Activated CD4-positive, CD25-positive, alpha-beta regulatory T cell treated with anti-CD3 and anti-CD28 coated beads, Interleukin-2, amount 50 U/mL, for 16 hours (primary cell): ENCODE measurements around the gene GLI3.

Experiments used
- DNase-seq: peaks from one replicate; pipeline ENCODE4 v3.0.0-alpha.2; 2020; ENCODE audit warnings: low read depth, low spot score

Gene GLI3

DNA sequence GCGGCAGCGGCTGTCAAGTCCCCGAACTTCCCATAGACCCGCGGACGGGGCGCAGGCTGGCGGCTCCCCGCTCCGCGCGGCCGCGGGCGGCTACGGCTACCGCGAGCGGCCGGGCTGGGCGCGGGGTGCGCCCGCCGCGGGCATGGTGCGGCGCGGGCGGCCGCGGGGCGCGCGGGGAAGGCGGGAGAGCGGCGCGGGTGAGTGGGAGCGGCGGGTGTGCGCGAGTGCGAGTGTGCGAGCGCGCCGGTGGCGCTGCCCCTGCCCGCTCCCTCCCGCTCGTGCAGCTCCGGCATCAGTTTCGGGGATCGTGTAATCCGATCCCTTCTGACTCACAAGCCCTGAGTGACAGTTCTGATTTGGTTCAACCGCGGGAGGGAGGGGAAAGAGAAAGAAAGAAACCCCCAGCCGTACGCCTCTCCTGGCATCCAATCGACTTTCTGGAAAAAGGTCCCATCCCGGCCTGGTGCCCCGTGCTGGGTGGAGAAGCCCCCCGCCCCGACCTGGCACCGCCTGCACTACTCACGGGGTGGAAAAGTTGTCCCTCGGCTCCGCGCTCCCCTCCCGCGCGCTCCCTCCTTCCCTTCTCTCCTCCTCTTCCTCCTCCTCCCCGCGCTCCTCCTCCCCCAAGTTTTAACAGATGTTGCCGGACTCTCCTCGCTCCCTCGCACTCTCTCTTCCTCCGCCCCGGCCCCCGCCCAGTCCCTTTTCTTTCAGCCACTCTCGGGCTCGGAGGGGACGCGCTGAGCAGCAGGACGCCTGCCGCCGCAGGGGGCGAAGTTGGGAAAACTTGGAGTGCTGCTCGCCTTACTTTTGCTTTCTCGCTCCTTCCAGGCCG lies at the start of gene GLI3:
GLI3 (minus strand) TSS at position 234 of the 835 bp plus-strand sequence. CDS start 13,956 bp downstream, outside the sequence.
- DNase-seq, result no peak

DNA sequence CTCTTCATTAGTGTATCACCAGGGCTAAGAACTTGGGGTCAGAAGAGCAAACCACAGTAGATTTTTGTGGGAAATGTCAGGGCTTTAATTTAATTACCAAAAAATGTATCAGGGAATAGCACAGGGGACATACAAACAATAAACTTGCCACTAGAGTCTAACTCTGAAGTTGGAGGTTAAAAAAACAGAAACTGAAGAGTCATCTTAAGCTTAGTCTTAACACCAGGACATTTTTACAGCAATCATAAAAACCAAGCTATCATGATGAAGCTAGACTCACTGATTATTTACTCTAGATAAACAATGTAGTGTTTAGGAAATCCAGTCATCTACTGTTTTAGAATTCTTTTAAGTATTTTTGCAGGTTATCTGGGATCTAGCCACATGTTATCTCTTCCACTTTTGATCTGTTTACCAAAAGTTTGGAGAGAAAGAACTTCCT lies 48.4 kb upstream of the GLI3 start:
- DNase-seq, result no peak

DNA sequence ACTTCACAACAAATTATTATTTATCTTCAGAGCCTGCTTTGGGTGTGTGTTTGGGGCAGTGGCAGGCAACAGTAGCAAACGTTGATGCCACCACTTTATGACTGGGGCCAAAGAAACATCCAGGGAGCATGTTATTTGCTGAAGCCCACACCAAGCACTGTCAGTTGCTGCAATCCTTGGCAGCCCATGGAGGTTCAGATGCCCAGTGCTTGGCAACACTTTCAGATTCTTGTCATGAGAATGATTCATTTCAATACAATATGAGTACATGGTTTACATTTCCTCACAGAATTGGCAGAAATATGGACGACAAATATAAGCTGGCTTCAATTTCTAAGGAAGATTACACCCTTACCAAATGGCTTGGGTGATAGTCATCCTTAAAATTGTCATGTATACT lies 46.5 kb upstream of the GLI3 start:
- no peak for DNase-seq

DNA sequence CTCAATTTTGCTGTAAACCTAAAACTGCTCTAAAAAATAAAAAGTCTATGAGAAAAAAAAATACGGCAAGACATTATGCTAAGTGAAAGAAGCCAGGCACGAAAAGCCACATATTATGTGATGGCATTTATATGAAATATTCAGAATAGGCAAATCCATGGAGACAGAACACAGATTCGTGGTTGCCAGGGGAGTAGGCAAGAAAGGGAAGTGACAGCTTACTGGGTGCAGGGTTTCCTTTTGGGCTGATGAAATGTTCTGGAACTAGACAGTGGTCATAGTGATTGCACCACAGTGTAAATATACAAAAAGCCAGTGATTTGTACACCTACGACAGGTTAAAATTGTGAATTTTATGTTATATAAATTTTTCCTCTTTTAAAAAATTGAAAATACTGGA lies 41.3 kb upstream of the GLI3 start:
- DNase-seq, result no peak

DNA sequence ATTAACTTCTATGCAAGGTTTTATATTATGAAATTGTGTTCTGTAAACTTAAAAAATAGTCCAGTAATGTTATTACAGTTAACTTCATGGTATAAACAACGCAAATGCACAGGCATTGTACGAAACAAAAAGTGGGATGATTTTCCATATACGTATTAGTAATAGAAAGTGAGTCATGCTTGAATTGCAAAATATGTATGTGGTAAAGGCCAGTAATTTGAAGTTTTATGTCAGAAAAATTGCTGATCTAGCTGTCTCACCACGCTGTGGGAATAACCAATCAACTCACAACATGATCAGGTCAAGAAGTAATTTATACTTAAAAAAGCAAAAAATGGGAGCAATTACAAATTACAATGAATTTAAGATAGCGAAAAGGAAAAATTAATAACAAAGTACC lies 37.0 kb upstream of the GLI3 start:
- no peak for DNase-seq

DNA sequence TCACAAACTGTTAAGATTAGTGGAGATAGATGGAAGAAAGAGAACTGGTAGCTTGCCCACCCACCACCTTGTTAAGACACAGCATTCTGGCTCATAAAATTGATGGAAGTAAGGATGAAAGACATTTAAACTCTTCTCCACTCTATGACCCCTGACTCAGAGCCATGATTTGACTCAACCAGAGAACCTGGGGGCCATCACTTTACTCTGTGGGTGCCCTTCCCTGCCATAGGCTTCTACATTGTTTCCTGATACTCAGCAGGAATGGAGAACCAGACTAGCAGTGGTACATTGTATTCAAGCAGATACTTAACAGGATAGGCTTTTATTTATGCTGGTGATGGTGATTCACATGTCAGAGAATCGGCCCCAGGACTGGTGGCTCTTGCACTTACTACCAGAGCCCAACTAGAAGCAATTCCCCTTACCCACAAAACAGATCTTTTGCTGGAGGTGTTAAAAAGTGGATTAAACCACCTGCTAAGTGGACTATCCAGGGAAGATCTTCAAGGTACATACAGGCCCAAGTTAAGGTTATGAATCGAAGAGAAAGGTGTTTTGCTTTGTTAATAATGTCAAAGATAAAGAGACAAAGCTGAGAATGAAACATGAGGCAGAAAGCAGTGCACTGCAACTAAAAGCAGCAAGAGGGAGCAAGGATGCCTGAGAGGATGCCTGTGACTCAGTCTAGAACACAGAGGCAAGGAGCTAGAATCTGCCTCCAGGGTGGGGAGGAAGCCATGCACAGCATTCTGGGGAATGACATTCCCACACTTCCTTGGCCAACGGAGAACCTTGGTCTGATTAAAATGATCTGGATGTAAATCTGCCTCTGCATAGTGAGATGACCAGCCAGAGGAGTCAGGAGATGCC lies 36.0 kb upstream of the GLI3 start:
- no peak for DNase-seq

DNA sequence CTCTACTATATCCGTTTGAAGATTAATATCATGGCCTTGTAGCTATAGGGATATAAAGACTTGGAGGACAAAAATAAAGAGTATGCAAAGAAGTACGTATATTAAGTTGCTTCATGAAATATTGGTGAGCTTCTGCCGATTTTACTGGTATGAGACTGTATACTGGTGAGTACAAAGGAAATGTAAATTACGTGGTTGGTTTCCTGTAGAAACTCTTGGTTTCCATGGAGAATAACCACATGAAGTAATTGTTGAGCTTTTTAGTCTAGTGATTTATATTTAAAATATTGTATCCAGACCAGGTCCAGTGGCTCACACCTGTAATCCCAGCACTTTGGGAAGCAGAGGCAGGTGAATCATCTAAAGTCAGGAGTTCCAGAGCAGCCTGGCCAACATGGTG lies 32.2 kb upstream of the GLI3 start:
- no peak for DNase-seq

DNA sequence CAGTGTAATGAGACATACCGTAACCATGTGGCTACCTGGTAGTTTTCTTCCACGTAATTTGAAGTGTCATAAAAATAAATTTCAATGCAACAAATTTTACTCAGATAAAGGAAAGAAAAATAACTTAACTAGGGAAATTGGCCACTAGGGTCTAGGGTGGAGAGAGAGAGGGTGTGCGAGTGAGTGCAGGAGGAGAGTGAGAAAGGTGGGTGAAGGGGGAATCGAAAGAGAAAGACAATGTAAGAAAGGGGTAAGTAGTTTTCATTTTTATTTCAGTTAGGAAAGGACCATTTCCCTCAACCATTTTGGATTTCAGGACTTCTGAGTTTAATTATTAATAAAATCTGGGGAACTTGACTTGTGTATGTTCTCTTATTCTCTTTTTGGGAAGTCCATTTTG lies 27.7 kb upstream of the GLI3 start:
- DNase-seq, result no peak

DNA sequence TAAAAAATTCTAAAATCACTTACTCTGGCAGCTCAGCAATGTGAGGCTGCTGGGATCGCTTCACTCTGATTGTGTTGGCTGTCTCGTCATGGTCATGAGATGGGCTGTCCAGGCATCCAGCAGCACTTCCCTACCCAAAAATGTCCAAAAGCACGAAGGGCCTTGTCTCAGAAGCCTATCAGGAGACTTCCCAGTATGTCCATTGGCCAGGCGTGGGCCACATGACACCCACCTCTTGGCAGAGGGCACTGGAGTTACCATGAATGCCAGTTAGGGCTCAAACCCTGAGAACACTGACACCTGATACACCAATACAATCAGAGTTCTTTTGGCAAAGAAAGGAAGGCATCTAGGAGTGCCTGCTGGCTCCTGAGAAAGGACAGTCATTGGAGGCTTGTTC lies 27.0 kb upstream of the GLI3 start:
- no peak for DNase-seq

DNA sequence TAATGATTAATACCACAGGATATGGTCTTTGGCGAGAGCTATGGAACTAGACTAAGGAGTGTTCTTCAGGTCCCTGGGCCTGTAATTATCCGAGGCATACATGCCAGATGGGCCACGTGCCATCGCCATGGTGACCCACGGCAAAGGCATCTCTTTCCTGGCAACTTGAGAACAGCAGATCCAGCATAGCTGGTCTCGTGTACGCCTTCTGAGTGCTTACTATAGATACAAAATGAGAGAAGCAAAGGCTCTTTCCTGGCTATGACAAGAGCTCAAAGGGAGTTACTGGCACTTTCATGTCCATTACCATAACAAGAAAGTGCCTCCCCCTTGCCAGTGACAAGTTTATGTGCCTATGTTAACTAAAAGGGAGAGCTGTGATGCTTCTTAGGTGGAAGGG lies 26.0 kb upstream of the GLI3 start:
- DNase-seq, result no peak

DNA sequence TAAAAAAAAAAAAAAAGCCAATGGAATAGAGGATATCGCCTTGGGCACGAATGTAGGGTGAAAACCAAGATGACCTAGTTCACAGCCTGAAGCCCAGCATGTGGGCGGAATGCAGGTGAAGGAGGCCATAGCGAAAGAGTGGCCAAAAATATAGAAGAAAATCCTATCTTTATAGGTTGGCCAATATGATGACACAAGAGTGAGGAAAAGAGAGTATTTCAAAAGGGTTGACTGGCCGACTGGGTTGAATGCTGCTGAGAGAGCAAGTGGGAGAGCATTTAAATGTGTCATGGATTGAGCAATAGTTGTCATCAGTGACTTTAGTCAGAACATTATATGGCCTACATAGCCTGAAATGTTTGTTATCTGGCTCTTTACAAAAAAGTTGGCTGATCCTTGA lies 17.2 kb upstream of the GLI3 start:
- DNase-seq, result no peak

DNA sequence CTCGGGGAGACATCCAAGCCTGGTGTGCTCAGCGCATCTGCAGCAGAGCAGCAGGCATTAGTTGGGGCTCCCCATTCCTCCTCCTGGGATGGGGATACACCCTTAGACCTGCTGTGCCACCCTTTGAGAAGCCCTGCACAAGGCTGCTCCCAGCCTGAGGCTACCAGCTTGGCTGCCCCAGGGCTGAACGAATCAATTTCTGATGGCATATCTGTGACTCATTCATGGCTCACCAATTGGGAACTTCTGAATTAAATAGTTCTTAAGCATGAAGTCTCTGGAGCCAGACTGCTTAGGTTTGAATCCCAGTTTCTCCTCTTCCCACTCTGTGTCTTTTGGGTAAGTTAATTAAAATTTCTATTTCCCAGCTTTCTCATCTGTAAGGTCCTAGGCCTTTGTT lies 16.3 kb upstream of the GLI3 start:
- no peak for DNase-seq

DNA sequence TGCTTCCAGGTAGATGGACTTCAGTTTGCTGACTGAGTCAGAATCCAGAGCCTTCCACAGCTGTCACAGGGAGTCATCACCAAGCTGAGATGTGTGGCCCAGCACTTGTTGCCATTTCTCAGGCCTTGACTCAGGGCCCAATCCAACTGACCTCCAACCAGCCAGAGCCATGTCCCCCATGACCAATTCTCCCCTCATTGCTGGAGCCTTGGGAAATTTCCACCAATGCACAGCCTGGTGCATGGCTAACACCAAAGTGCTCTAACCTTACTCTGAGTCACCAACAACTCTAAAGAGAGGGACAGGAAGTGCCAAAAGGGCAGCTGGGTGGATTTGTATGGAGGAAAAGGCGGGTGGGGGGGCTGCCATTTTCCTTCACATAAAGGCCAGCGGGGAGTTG lies 13.4 kb upstream of the GLI3 start:
- DNase-seq, result no peak

DNA sequence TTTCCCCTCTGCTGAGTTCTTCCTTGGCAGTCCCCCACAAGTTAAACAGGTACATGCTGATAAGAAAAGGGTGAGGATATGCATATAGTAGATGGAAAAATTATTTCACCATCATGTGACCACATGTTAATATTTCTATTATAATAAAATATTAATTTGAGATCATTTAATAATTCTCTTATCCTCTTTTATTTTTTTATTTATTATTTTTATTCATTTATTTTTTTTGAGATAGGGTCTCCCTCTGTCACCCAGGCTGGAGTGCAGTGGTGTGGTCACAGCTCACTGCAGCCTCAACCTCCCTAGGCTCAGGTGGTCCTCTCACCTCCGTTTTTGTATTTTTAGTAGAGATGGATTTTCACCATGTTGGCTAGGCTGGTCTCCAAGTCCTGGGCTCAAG lies 11.6 kb upstream of the GLI3 start:
- no peak for DNase-seq

DNA sequence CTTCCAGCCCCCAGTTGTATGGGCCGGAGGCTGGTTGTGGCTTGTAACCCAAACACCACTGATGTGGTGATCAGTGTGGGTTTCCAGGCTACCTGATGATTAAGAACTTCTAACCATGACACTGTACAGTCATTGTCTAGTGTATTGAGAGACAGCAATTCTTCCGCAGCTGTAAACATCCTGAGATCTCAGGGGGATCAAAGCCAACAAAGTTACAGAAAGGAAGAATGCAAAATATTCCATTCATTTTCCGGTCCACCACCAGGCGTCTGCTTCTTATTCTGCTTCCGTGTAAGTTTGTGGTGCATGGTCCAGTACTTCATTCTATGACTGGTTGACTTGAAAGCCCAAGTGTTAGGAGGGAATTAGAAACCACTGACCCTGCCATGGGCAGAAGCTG lies 10.3 kb upstream of the GLI3 start:
- DNase-seq, result no peak

DNA sequence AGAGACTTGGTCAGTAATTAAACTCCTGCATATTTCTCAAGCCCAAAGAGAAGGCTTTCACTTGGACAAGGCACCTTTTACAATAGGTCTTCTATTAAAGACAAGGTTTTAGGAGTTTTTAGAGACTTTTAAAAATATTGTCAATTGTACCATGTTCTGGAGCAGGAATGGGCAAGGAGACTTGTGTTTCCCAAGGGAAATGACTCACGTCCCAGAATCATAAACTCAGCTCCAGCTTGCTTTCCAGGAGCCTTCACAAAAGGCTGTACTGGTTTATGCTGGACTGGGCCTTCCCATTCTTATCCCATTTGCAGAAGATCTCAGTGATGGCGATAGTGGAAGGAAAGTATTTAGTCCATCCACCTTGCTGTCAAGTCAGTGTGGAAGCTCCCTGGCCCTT lies 7.8 kb upstream of the GLI3 start:
- DNase-seq, result no peak

DNA sequence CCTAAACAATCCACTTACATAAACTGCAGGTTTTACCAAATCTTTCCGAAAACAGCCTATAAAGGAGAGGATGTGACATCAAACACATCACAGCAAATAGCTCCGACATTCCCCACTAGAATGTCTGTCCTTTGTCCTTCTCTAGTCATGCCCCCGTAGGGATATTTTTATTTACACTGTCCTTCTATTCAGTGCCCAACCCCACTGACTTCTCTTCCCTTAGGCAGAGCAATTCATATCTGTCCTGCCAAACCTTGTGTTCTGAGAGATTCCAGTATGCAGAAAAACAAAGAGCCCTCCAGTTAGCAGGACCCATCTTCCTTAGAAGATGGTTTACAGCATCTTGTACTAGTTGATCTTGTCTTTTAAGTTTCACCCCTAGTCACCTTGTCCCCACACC lies 5.4 kb upstream of the GLI3 start:
- no peak for DNase-seq

DNA sequence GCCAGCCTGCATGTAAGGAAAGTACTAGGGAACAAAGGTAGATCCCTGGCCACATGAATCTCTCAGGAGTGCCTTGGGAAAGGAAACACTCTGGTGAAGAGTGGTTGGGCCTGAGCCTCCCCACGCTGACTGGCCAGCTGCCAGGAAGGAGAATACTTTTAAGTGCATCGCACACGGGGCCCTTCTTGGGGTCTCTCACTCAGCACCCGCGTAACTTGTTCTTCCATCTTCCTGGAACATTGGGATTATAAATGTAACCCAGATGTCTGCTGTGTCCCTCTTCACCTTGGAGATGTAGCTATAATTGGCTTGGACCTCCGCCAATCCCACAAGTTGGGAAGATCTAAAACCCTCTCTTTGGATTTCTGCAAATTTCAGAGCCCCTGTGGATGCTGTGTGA lies 4.4 kb upstream of the GLI3 start:
- DNase-seq, result no peak

DNA sequence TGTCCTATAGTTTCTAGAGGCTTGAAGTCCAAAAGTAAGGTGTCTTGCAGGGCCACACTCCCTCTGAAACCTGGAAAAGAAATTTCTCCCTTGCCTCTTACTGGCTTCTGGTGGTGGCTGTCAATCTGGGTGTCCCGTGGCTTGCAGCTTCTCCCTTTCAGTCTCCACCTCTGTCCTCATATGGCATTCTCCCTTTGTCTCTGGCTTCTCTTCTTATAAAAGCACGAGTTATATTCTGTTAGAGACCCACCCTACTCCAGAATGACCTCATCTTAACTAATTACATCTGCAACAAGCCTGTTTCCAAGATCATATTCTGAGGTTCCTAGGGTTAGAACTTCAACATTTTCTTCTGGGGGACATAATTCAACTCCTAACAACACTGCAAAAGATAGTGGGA lies 3.4 kb upstream of the GLI3 start:
- no peak for DNase-seq

DNA sequence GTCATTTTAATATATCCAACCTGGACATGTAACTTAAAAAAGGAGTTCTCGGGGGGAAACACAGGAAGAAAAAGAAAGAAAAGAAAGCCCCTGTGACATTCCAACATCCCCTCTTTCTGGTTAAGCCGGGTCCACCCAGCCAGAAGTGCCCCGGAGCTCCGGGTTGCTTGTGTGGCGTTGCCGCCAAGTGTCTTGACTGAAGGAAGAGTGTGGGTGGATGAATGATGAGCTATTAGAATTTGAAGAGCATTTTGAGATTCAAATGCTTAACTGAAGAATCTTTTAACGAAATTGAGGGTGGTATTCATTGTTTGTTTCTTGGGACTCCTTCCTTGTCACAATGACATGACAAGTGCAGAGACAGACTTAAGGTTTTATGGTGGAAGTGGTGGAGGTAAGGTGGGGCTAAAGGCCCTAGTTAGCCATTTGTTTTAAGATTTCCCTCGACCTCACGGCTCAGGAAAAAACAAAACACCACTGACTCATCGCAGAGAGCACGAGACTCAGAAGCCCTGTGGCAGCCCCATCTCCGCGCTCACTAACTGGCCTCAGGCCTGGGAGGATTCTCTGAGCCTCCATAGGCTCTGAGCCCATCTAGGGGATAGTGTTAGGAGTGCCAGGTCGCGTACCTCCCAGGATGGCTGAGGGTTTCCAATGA lies 1.8 kb upstream of the GLI3 start:
- DNase-seq, result no peak

DNA sequence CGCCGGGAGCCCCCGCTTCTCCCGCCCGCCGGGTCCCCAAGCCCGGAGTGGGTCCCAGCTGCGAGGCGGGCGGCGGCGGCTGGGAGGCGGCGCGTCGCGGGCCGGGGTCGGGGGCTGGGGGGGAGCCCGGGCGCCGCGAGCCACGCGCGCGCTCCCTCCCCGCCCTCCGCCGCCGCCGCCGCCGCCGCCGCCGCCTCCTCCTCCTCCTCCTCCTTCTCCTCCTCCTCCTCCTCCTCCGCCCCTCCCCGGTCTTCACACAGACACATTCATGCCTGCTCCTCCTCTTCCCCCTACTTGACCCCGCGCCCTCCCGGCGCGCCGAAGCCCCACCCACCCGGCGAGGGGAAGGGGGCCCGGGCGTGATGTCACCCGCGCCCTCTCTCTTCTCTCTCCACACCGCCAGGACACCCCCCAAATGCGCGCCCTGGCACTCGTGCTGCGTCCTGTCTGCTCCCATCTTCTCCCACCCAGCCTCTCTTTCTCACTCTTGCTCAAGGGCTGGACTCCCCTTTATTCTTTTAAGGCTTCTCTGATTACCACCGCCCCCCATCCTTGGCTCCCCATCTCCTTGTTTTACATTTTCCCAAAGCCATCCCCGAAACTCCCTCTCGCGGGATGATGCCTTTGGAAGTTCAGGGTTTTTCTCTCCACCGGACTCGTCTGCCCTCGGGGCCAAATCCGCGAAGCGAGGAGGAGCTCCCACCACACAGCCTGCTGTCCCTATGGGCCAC lies 967 bp upstream of the GLI3 start:
- DNase-seq, result no peak
